Mesenteric fat pad (tissue), 1 donor: ENCODE measurements around the gene CNTLN. TPM values are rescaled to one million over a fixed set of nuclear protein-coding genes. Genes with fewer than 3 reads are reported as not detected.
"Not testable (repeated sequence)": the region's sequence is repeated elsewhere in the genome, so short reads cannot be mapped to it uniquely, and the experiment has no call there.

ENCODE experiments used
- DNase-seq: peaks from one replicate; pipeline ENCODE4 v3.0.0-alpha.2; 2020; ENCODE audit warnings: low spot score
- total RNA-seq: library from RNA; stranded (reverse); fragmentation: NEBNext Ultra II Directional; extraction: Animal tissue kit (Norgen Biotek cat#: 25700); gene quantifications from one replicate; pipeline ENCODE4 v1.2.1, GENCODE V29; 2021
- donor health status: DM: yes; HTN: yes; CAD: no.

The CNTLN gene
- total RNA-seq, 1 donor from 2014 or later = 7.1 TPM

DNA sequence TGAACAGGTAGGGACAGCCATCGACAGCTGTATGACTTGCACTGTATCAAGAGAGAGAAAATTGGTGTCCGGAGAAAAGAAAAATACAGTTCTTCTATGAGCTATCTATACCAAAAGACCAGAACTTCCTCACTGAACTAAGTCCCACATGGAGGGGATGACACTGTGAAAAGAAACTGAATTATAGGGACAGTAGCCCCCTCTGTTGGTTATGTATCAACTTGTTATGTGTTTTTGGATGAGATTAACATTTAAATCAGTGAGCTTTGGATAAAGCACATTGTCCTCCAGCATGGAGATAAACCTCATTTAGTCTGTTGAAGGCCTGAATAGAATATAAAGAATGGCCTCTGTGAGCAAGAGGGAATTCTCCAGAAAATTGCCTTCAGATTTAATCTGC is 267.5 kb downstream of the CNTLN start:
- no peak for DNase-seq

- no peak for DNase-seq
Observed at GRCh38 chr9:17403539-17403938, 268.7 kb downstream of the CNTLN start.

DNA sequence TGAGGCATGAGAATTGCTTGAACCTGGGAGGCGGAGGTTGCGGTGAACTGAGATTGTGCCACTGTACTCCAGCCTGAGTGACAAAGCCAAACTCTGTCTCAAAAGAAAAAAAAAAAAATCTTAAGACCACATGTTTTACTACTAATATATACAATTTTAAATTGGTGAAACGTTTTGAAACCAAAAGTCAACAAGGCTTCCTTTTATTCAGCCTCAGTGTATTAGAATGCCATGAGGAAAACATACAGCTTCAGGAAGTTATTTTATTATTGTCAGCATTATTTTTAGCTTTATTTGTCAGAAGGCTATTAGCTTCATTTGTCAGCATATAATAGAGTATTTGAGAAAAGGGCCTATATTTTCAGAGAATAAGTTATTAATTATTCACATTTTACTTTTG is 280.1 kb downstream of the CNTLN start:
- no peak for DNase-seq

DNA sequence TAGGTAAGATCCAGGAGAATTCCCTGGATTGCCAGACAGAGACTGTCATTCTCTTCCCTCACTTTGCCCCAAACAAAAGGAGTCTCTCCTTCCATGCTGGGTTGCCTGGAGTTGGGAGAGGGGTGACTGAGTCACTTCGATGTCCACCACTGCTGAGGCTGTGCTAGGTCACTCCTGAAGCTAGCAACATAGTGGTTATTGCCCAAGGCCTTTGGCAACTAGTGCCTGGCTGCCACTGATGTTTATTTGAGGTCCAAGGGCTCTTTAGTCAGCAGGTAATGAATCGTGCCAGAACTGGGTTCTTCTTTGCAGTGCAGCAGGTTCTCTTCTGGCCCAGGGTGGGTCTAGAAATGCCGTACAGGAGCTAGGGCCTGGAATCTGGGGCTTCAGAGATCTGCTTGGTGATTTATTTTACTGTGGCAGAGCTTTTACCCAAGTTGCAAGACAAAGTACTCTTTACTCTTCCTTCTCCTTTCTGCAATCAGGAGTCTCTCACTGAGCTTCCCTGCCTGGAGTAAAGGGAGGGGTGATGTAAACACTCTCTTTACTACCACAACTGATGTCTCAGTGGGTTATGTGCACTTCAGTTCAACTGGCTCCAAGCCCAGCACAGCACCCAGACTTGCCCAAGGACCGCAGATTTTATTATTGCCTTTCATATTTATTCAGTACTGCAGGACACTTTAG is 288.3 kb downstream of the CNTLN start:
- no peak for DNase-seq

GRCh38 chr9:17423681-17424011 is 288.8 kb downstream of the CNTLN start:
- no peak for DNase-seq

GRCh38 chr9:17425384-17425783 is 290.5 kb downstream of the CNTLN start:
- DNase-seq = no peak

DNA sequence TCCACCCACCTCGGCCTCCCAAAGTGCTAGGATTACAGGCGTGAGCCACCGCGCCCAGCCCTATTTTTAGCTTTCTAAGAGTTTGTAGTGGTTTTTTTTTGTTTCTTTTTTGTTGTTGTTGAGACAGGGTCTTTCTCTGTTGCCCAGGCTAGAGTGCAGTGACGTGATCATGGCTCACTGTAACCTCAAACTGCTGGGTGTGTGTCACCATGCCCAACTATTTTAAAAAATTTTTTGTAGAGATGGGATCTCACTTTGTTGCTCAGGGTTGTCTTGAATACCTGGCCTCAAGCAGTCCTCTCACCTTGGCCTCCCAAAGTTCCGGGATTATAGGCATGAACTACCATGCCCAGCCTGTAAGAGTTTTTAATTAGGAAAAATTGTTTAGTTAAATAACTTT is 298.7 kb downstream of the CNTLN start:
- DNase-seq = no peak

DNA sequence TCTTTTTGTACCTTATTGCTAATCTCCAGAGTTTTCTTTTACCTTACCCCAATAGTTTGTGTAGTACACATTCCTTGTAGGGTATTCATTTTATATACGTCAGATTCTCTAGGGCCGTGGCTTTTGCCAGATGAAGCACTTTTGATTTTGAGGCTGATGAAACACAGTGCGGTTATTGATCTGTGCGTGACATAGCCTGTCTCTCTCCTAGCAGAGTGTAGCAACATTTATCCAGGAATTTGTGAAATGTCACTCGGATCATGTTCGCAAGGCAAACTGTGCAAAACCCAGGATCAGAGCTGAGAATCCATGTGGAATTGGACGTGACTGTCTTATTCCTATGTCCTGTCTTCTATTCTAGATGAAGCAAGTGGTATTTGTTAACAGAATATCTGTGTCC is 302.0 kb downstream of the CNTLN start:
- DNase-seq = no peak

DNA sequence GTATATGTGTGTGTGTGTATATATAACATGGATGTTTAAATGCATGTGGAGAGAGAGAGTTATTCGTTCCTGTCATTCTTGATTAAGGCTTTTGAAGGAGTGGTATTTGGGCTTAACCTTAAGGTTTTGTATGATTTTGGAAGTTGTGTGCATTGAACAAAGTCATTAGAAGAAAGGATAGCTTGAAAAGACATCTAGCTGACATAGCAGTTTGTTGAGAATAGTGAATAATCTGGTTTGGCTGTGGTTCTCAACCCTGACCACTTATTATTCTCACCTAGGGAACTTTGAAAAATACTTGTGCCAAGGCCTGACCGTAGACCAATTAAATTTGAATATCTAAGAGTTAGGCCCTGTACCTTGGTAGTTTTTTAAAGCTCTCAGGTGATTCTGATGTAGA is 303.0 kb downstream of the CNTLN start:
- DNase-seq = no peak

DNA sequence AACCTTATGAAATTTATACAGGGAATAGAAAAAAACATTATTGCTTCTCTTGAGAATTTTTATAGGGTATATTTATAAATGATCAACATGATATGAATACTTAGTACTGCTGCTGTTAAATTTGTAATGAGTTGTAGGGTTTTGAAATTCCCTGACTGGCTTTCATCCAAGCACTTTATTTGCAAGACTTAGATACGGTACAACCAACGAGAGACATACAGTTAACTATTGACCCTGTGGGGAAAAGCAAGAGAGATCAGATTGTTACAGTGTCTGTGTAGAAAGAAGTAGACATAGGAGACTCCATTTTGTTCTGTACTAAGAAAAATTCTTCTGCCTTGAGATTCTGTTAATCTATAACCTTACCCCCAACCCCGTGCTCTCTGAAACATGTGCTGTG is 310.3 kb downstream of the CNTLN start:
- not testable (repeated sequence) for DNase-seq

DNA sequence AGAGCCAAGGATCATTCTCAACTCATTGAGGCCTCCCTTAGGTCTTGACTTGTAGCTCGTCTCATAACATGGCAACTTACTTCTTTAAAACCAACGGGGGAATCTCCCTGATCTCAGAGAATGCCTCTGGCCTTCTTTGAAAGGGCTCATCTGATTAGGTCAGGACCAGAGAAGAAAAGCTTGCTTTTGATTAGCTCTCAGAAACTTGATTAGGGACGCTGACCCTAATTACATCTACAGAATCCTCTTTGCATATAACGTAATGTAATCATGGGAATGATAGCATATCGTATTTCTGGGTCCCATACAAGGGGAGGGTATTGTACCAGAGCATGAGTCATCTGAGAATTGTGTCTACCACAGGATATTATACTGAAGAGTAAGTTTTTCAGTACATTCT is 318.9 kb downstream of the CNTLN start:
- no peak for DNase-seq

DNA sequence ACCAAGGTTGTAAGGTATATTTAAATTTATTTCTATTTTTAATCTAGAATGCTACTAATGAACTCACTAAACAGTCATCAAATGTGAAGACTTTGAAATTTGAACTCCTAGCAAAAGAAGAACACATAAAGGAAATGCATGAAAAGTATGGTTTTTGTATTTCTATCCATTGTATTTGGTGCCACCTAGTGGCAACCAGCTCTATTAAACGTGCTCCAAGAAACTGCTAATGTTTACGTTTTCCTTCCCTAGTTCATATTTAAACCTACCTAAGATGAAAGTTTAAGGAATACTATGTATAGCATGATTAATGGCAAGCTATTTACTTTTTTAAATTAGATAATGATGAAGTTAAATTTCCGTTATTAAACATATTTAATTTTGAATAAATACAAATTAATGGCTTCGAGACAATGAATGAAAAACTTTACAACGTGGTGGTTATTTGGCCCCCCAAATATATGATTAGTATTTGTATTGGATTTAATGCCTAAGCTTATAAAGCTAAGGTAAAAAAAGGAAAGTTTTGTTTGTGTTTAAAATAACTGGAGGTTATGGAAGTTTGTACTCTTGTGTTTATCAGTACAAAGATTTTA is 328.1 kb downstream of the CNTLN start:
- no peak for DNase-seq

DNA sequence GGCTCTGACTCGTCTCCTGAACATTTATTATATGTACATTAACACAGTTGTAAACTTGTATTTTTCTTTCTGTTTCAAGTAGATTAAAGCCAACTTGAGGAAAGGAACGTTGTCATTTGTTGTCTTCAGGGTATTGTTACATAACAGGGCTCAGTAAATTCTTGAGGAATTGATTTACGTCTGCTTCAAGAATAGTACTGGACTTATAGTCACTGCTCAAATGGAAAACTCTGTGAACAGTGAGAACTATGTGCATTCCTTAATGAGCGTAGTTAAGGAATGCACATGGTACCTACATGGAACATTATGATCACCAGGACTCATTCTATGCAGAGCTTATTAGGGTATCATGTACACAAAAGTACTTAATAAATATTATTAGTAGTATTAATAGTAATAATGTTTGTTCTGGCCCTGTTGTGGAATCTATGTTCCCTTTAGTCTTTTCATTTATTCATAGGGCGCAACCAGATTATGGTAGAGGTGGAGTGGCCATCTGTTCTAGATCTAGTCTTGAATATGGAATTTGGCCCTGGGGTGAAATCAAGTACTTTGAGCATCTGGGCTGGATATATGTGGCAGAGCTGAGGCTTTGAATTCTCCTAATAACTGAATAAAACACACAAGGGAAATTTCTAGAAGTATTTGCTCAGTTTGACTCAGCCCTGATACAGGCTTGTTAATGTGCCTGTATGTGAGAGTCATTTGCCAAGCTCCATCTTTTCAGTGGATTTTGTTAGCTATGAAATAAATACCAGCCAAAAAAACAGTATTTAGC is 335.4 kb downstream of the CNTLN start:
- DNase-seq = no peak

DNA sequence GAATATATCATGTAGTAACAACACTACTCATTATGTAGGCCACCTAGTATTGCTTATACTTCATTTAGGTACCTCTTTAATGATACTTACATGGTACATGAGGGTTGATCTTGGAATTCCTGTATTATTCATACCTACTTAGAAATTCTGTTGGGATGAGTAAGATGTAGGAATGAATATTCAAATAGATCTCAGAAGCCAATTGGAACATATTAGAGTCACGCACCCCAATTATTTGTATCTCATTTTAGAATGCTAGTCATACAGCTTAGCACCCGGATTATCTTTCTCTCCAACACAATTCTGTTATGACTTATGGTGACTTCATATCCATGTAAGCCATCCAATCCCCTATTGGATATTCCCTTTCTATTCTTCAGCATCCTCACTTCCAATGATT is 337.3 kb downstream of the CNTLN start:
- no peak for DNase-seq

- no peak for DNase-seq
Observed at GRCh38 chr9:17476401-17476800, 341.6 kb downstream of the CNTLN start.

DNA sequence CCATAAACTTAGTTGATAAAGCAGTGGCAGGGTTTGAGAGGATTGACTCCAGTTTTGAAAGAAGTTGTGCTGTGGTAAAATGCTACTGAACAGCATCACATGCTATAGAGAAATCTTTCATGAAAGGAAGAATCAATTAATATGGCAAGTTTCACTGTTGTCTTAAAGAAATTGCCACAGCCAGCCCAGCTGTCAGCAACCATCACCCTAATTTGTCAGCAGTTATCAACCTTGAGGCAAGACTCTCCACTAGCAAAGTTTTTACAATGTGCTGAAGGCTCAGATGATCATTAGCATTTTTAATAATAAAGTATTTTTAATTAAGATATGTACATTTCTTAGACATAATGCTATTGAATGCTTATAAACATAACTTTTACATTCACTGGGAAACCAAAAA is 343.0 kb downstream of the CNTLN start:
- DNase-seq = no peak

GRCh38 chr9:17480966-17481365 is 346.1 kb downstream of the CNTLN start:
- no peak for DNase-seq

DNA sequence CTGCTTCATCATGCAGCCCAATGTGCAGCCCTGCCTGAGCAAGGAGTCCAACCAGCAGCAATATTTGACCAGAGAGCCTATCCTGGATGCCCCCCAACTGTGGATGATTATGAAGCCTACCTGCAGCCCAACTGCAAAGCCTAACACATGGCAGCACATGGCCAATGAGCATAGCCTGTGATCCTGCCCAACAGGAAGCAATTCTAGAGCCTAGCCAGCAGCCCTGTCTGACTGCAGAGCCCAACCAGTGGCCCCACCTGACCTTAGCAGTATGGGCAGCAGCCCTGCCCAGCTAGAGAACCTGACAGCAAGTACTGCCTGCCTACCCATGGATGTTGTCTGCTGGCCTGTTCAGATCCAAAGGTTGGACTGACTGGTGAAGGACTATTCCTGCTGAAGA is 346.7 kb downstream of the CNTLN start:
- no peak for DNase-seq

GRCh38 chr9:17484906-17485305 is 350.1 kb downstream of the CNTLN start:
- no peak for DNase-seq

GRCh38 chr9:17486396-17486795 is 351.6 kb downstream of the CNTLN start:
- DNase-seq = no peak

DNA sequence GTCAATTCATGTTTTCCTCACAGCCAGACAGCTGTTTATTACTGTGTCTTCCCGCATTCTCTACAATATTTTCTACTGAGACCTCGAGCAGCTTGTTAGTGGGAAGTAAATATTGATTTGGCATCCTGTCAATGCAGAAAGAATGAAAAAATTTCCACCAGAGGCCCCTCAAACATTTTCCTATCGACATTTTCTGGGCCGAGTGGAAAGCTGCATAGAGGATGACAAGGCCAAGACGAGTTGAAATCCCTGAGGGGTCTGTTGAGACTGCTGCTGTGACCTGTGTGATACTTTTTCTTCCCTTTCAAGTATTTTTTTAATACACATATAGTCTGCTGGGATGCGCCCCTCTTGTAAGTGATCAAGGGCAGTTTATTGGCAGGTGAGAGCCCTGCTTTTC is 352.6 kb downstream of the CNTLN start:
- no peak for DNase-seq

DNA sequence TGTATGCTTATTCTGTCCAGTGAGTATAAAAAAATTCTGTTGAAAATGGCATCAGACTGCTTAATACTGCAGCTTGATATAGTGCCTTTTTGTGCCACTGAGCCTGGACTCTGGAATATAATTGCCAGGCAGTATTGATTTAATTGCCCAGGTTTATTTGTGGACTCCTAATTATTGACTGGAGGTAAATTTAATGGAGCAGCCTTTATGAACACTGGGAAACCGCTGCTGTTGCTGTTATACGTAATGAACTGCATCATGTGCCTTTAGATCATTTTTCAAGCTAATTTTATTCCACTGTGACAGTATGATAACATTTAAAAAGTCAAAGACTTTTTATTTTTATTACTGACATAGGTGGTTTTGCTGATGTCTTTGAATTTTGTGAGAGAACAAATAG is 353.8 kb downstream of the CNTLN start:
- no peak for DNase-seq

- DNase-seq = no peak
Observed at GRCh38 chr9:17490110-17490509, 355.3 kb downstream of the CNTLN start.
